Left lung (tissue), 10 donors: ENCODE results near the gene SLC12A4. TPM values are rescaled to one million over a fixed set of nuclear protein-coding genes. Genes with fewer than 3 reads are reported as not detected.

Experiments used
- ATAC-seq: fragments of 200-7000 bp; cut with Tn5 transposase; one replicate; pipeline ENCODE4 v1.9.1; 2020; ENCODE audit warnings: moderate library complexity
- DNase-seq, 4 donors: peaks; one replicate each; pipeline ENCODE4 v3.0.0-alpha.2; 2013 to 2020
- H3K27ac ChIP-seq, 2 donors: fragments of 200-600 bp; sonication (generic) in 1 of 2; one replicate each; pipeline versions ENCODE4 v1.5.0 to v1.8.0; 2020 to 2021
- H3K27me3 ChIP-seq, 2 donors: fragments of 200-600 bp; sonication (generic) in 1 of 2; one replicate each; pipeline versions ENCODE4 v1.5.0 to v1.8.0; 2020 to 2021
- H3K36me3 ChIP-seq, 2 donors: fragments of 200-600 bp; sonication (generic) in 1 of 2; one replicate each; pipeline versions ENCODE4 v1.5.0 to v1.8.0; 2020 to 2021
- H3K4me1 ChIP-seq, 2 donors: fragments of 200-600 bp; one replicate each; pipeline ENCODE4 v1.8.0; 2021
- H3K4me3 ChIP-seq, 2 donors: fragments of 200-600 bp; sonication (generic) in 1 of 2; one replicate each; pipeline versions ENCODE4 v1.5.0 to v1.8.0; 2020 to 2021; ENCODE audit warnings: mild to moderate bottlenecking in 1 of 2
- H3K9me3 ChIP-seq, 2 donors: fragments of 200-600 bp; sonication (generic) in 1 of 2; one replicate each; pipeline versions ENCODE4 v1.5.0 to v1.8.0; 2020 to 2021
- intact Hi-C, 2 donors: fragments of 100-400 bp; cut with DNase I; formaldehyde crosslinking; loops; one replicate each; pipeline versions ENCODE4 v1.11.2 to v1.14.2; 2022
- polyA plus RNA-seq, 6 donors: library from polyadenylated mRNA; unstranded; fragments of 120-200 nt; gene quantifications; one replicate each; pipeline ENCODE4 v1.2.1, GENCODE V29; 2013; ENCODE audit not compliant: insufficient read length in 6 of 6
- total RNA-seq, 2 donors: library from RNA; stranded (reverse); fragmentation: NEBNext Ultra II Directional; extraction: Animal tissue kit (Norgen Biotek cat#: 25700); gene quantifications; one replicate each; pipeline ENCODE4 v1.2.1, GENCODE V29; 2021
- TF ChIP-seq, protein P1 (sequence below), 2 donors: fragments of 200-600 bp; sonication (generic) in 1 of 2; IDR thresholded peaks; one replicate each; pipeline versions ENCODE4 v1.5.0 to v1.8.0; 2021; ENCODE audit warnings: antibody characterized with exemption in 2 of 2
- donor health status: DM: no; HTN: yes; CAD: no.
- donor health status: DM: no; HTN: no; CAD: no.

The SLC12A4 gene
- total and polyA plus RNA-seq, 8 donors = 42.6 to 121 (median 52.7) TPM

- Histone ChIP-seq H3K27me3 (no peaks in the 10 kb centered on the region), H3K4me1 (peaks cover 9 to 51% of the 10 kb centered on the region in 2 donors), H3K36me3 (peaks cover 0 to 4% of the 10 kb centered on the region in 2 donors), H3K9me3 (no peaks in the 10 kb centered on the region), H3K4me3 (peak overlapping the region; percentile 17 to 37), H3K27ac (peak overlapping the region; percentile 78 to 89)
- intact Hi-C loops = no loop called here
- DNase-seq (peak; percentile 57 to 97 (median 82)), ATAC-seq (peak; percentile 98)
- TF ChIP-seq, protein P1, sequence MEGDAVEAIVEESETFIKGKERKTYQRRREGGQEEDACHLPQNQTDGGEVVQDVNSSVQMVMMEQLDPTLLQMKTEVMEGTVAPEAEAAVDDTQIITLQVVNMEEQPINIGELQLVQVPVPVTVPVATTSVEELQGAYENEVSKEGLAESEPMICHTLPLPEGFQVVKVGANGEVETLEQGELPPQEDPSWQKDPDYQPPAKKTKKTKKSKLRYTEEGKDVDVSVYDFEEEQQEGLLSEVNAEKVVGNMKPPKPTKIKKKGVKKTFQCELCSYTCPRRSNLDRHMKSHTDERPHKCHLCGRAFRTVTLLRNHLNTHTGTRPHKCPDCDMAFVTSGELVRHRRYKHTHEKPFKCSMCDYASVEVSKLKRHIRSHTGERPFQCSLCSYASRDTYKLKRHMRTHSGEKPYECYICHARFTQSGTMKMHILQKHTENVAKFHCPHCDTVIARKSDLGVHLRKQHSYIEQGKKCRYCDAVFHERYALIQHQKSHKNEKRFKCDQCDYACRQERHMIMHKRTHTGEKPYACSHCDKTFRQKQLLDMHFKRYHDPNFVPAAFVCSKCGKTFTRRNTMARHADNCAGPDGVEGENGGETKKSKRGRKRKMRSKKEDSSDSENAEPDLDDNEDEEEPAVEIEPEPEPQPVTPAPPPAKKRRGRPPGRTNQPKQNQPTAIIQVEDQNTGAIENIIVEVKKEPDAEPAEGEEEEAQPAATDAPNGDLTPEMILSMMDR (IDR thresholded peaks at IDR 0.05) = peak; percentile 99
Measured at GRCh38 chr16:67993207-67994039, 25.0 kb upstream of the SLC12A4 start.

DNA sequence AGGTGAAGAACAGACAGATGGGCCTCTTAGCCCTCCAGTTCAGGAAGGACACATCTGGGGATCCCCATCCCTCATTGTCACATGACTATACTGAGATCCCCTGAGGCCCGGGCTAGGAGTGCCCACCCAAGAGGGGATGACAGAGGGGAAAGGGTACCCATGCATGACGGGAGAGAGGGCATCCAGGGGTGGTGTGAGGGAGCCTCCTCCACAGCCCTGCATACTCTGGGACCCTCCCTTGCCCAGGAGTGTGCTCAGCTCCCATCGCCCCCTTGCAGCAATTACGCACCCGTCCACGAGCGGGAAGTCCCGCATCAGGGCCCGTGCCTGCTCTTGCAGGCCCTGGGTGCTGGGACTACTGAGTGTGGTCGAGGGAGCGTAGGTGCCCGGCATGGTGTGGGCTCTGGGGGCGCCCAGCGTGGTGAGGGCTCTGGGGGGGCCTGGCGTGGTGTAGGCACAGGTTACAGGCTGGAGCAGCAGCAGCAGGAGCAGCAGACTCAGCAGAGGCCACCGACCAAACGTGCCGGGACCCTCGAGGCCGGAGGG lies 24.3 kb upstream of the SLC12A4 start:
- Histone ChIP-seq H3K4me1 (peaks cover 9 to 44% of the 10 kb centered on the region in 2 donors), H3K36me3 (peaks cover 0 to 4% of the 10 kb centered on the region in 2 donors), H3K4me3 (peak overlapping the region in 1 of 2 donors; percentile 17), H3K9me3 (no peaks in the 10 kb centered on the region), H3K27me3 (no peaks in the 10 kb centered on the region), H3K27ac (peak overlapping the region in 1 of 2 donors; percentile 89)
- intact Hi-C loops = no loop called here
- no peak for DNase-seq
- TF ChIP-seq, protein P1 (IDR thresholded peaks at IDR 0.05) = no peak
- ATAC-seq = no peak

GRCh38 chr16:67990018-67990386 lies 21.6 kb upstream of the SLC12A4 start:
- ATAC-seq = no peak

GRCh38 chr16:67989322-67990017 lies 21.0 kb upstream of the SLC12A4 start:
- TF ChIP-seq, protein P1 (IDR thresholded peaks at IDR 0.05) = no peak
- Histone ChIP-seq H3K36me3 (peaks cover 0 to 4% of the 10 kb centered on the region in 2 donors), H3K27ac (no peak overlapping the region), H3K9me3 (no peaks in the 10 kb centered on the region), H3K4me3 (no peak overlapping the region), H3K4me1 (peaks cover 13 to 42% of the 10 kb centered on the region in 2 donors), H3K27me3 (no peaks in the 10 kb centered on the region)
- ATAC-seq (no peak), DNase-seq (no peak)
- intact Hi-C loops = loop anchor here in 1 of 2 donors (10.0 kb wide), 1 partner anchor 55 kb away; no protein-coding TSS in a partner anchor

More at GRCh38 chr16:67990018-67990386, 21.6 kb upstream of the SLC12A4 start:
- H3K4me1 ChIP-seq = peaks cover 9 to 40% of the 10 kb centered on the region in 2 donors
- no peak overlapping the region for H3K4me3 ChIP-seq
- no peaks in the 10 kb centered on the region for H3K27me3 ChIP-seq
- no peaks in the 10 kb centered on the region for H3K9me3 ChIP-seq
- intact Hi-C loops = no loop called here
- H3K36me3 ChIP-seq = peaks cover 0 to 4% of the 10 kb centered on the region in 2 donors
- DNase-seq = no peak
- H3K27ac ChIP-seq = no peak overlapping the region
- TF ChIP-seq, protein P1 (IDR thresholded peaks at IDR 0.05) = no peak
